ENCODE data around the gene DNM3. TPM values are rescaled to one million over a fixed set of nuclear protein-coding genes. Genes with fewer than 3 reads are reported as not detected.

Gene DNM3
- total RNA-seq, 2 experiments from 2014 or later: 1.6 to 1.8 TPM

- Histone ChIP-seq H3K9me3 (ENCODE audit: control insufficient read depth in 1 of 2, insufficient read depth in 1 of 2, low read length in 2 of 2) (no peaks in the 10 kb centered on the region), H3K4me3 (ENCODE audit: low read length) (no peak overlapping the region), H3K27ac (ENCODE audit: low read depth in 1 of 2, low read length in 2 of 2) (no peak overlapping the region), H3K27me3 (ENCODE audit: control insufficient read depth in 1 of 2, insufficient read depth in 2 of 2, low read length in 2 of 2) (no peaks in the 10 kb centered on the region), H3K4me1 (ENCODE audit: insufficient read depth, low read length) (no peaks in the 10 kb centered on the region), H3K36me3 (ENCODE audit: insufficient read depth, low read length) (no peaks in the 10 kb centered on the region)
- DNase-seq: no peak
- no peak for TF ChIP-seq CTCF (IDR thresholded peaks at IDR 0.05)
- Mint-ChIP-seq H3K27me3 (no peaks in the 10 kb centered on the region), H3K27ac (no peak overlapping the region), H3K9me3 (no peaks in the 10 kb centered on the region), H3K4me3 (no peak overlapping the region), H3K4me1 (ENCODE audit: low read depth) (no peaks in the 10 kb centered on the region), H3K36me3 (ENCODE audit: low read depth) (no peaks in the 10 kb centered on the region)
- intact Hi-C loops (cut with DNase I, micrococcal nuclease): no loop called here
- ATAC-seq (ENCODE audit: poor library complexity): no peak
- ChIA-PET POLR2A (no interaction called here), CTCF (no interaction called here)
These were observed 326.7 kb downstream of the DNM3 start for GRCh38 chr1:172167796-172168596.

DNA sequence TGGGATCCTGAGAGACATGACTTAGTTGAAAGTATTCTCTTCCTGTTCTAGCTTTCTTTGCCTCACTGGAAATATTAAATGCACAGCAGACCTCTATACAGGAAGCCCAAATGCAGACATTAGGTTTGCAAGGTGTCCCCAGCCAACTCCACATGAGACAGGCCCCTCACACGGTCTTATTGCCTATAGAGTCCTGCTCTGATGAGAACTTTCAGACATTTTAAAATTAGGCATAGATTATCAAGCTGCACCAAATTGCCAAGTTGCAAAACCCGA, 327.2 kb downstream of the DNM3 start:
- intact Hi-C loops (cut with DNase I, micrococcal nuclease): no loop called here

GRCh38 chr1:172169836-172170235, 328.5 kb downstream of the DNM3 start:
- Histone ChIP-seq H3K27me3 (ENCODE audit: control insufficient read depth in 1 of 2, insufficient read depth in 2 of 2, low read length in 2 of 2) (no peaks in the 10 kb centered on the region), H3K4me1 (ENCODE audit: insufficient read depth, low read length) (no peaks in the 10 kb centered on the region), H3K27ac (ENCODE audit: low read depth in 1 of 2, low read length in 2 of 2) (no peak overlapping the region), H3K9me3 (ENCODE audit: control insufficient read depth in 1 of 2, insufficient read depth in 1 of 2, low read length in 2 of 2) (no peaks in the 10 kb centered on the region), H3K4me3 (ENCODE audit: low read length) (no peak overlapping the region), H3K36me3 (ENCODE audit: insufficient read depth, low read length) (no peaks in the 10 kb centered on the region)
- no peak for TF ChIP-seq CTCF (IDR thresholded peaks at IDR 0.05)
- Mint-ChIP-seq H3K36me3 (ENCODE audit: low read depth) (no peaks in the 10 kb centered on the region), H3K4me1 (ENCODE audit: low read depth) (no peaks in the 10 kb centered on the region), H3K4me3 (no peak overlapping the region), H3K27me3 (no peaks in the 10 kb centered on the region), H3K9me3 (no peaks in the 10 kb centered on the region), H3K27ac (no peak overlapping the region)
- ATAC-seq (ENCODE audit: poor library complexity) (no peak), DNase-seq (no peak)
- ChIA-PET CTCF (interaction anchor here (0.5 kb wide), 1 partner anchor 686 kb away, joined by 3 read pairs; no protein-coding TSS in a partner anchor), POLR2A (no interaction called here)
- intact Hi-C loops (cut with DNase I, micrococcal nuclease): no loop called here

More for the DNA sequence above, 327.2 kb downstream of the DNM3 start:
- ChIA-PET POLR2A (interaction anchor here (0.7 to 1.1 kb wide), 2 partner anchors 10 to 18 kb away, joined by 3 to 4 read pairs; no protein-coding TSS in a partner anchor), CTCF (no interaction called here)
- Histone ChIP-seq H3K9me3 (ENCODE audit: control insufficient read depth in 1 of 2, insufficient read depth in 1 of 2, low read length in 2 of 2) (no peaks in the 10 kb centered on the region), H3K4me1 (ENCODE audit: insufficient read depth, low read length) (no peaks in the 10 kb centered on the region), H3K36me3 (ENCODE audit: insufficient read depth, low read length) (no peaks in the 10 kb centered on the region), H3K4me3 (ENCODE audit: low read length) (no peak overlapping the region), H3K27me3 (ENCODE audit: control insufficient read depth in 1 of 2, insufficient read depth in 2 of 2, low read length in 2 of 2) (no peaks in the 10 kb centered on the region), H3K27ac (ENCODE audit: low read depth in 1 of 2, low read length in 2 of 2) (no peak overlapping the region)
- no peak overlapping the region for H3K4me3 Mint-ChIP-seq
- DNase-seq (no peak), ATAC-seq (ENCODE audit: poor library complexity) (no peak)
- no peaks in the 10 kb centered on the region for H3K27me3 Mint-ChIP-seq
- H3K4me1 Mint-ChIP-seq (ENCODE audit: low read depth): no peaks in the 10 kb centered on the region
- no peak for TF ChIP-seq CTCF (IDR thresholded peaks at IDR 0.05)
- H3K9me3 Mint-ChIP-seq: no peaks in the 10 kb centered on the region
- no peak overlapping the region for H3K27ac Mint-ChIP-seq
- no peaks in the 10 kb centered on the region for H3K36me3 Mint-ChIP-seq (ENCODE audit: low read depth)

Measured in CD4-positive, alpha-beta T cell (primary cell).